Breast epithelium (tissue), 3 donors: ENCODE data around the gene CTIF.

Experiments
- POLR2AphosphoS5 ChIP-seq, 3 donors: sonication (generic); formaldehyde crosslinking; IDR thresholded peaks; one replicate each; pipeline ENCODE4 v1.6.1; 2017; ENCODE audit warnings: antibody characterized with exemption in 3 of 3
- TF ChIP-seq, protein P1 (sequence below), 3 donors: fragments of 450-650 bp; IDR thresholded peaks; one replicate each; pipeline ENCODE4 v1.5.1; 2016 to 2017; ENCODE audit warnings: antibody characterized with exemption in 3 of 3, mild to moderate bottlenecking in 3 of 3, moderate library complexity in 3 of 3

DNA sequence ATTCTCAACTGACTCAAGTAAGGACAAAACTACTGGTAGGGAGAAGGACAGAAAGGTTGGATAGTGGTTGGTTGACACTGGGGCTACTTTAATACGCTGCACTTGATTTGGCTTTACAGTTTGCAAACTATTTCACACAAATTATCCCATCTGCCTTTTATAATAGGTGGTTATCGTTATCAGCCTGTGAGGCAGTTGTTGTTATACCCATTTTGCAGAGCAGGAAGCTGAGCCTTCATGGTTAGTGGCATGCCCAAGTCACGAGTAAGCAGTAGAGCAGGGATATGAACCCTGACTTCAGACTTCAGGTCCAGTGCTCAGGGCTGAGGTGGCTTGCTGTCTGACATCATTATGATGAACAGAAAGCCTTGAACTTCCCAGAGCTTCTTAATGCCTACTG lies 5.3 kb downstream of the CTIF start:
- TF ChIP-seq, protein P1, sequence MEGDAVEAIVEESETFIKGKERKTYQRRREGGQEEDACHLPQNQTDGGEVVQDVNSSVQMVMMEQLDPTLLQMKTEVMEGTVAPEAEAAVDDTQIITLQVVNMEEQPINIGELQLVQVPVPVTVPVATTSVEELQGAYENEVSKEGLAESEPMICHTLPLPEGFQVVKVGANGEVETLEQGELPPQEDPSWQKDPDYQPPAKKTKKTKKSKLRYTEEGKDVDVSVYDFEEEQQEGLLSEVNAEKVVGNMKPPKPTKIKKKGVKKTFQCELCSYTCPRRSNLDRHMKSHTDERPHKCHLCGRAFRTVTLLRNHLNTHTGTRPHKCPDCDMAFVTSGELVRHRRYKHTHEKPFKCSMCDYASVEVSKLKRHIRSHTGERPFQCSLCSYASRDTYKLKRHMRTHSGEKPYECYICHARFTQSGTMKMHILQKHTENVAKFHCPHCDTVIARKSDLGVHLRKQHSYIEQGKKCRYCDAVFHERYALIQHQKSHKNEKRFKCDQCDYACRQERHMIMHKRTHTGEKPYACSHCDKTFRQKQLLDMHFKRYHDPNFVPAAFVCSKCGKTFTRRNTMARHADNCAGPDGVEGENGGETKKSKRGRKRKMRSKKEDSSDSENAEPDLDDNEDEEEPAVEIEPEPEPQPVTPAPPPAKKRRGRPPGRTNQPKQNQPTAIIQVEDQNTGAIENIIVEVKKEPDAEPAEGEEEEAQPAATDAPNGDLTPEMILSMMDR (IDR thresholded peaks at IDR 0.05): no peak
- no peak for TF ChIP-seq POLR2AphosphoS5 (IDR thresholded peaks at IDR 0.05)
